Measurements from ENCODE around the gene SLC29A4. TPM values are rescaled to one million over a fixed set of nuclear protein-coding genes. Genes with fewer than 3 reads are reported as not detected.

Gene SLC29A4
- total RNA-seq, 6 experiments from 2014 or later = 1.5 to 7.7 (median 3.9) TPM

DNA sequence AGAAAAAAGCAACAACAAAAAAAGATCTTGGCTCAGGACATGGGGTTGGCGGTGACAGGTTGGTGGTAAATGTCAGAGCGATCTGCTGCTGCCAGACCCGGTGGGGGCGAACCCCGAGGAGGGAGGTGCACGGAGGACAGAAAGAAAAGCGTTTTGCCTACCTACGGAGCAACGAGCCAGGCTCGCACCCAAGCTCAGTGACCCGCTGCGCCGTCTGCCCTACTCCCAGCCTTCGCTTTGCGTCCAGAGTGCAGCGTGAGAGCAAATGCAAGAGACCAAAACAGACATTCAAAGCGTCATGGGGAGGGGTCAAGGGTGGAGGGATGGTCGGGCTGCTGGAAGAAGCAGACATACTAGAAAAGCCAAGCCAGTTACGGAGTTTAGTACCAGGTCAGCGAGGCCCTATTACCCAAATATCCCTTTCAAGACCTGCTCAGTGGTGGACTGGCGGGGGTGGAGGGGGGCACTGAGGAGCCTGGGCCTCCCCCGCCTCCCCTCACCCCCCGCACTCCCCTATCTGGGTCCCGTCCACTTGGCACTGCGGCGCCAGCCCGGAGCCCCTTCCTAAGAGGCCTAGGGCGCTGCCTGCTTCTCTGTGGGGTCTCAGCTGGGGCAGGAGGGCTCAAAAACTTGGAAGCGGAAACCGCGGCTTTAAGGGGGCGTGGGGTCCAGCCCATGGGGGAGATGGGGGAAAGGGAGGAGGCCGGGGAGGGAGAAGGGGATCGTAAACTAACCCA, 66.9 kb downstream of the SLC29A4 start:
- WGBS (ENCODE audit: insufficient coverage, low coverage, low lambda C conversion rate, missing lambda C conversion rate) = 85% methylated on average over 15 of the region's 34 CpGs
- Histone ChIP-seq H3K27me3 (no peaks in the 10 kb centered on the region), H3K4me1 (peaks cover 2 to 15% (median 9%) of the 10 kb centered on the region in 4 donors), H3K4me3 (no peak overlapping the region), H3K36me3 (peaks cover 0 to 31% (median 15%) of the 10 kb centered on the region in 4 donors), H3K27ac (no peak overlapping the region), H3K9me3 (no peaks in the 10 kb centered on the region)
- ATAC-seq = no peak
- intact Hi-C loops (cut with DNase I) = no loop called here
- DNase-seq = no peak
- TF ChIP-seq, protein P1, sequence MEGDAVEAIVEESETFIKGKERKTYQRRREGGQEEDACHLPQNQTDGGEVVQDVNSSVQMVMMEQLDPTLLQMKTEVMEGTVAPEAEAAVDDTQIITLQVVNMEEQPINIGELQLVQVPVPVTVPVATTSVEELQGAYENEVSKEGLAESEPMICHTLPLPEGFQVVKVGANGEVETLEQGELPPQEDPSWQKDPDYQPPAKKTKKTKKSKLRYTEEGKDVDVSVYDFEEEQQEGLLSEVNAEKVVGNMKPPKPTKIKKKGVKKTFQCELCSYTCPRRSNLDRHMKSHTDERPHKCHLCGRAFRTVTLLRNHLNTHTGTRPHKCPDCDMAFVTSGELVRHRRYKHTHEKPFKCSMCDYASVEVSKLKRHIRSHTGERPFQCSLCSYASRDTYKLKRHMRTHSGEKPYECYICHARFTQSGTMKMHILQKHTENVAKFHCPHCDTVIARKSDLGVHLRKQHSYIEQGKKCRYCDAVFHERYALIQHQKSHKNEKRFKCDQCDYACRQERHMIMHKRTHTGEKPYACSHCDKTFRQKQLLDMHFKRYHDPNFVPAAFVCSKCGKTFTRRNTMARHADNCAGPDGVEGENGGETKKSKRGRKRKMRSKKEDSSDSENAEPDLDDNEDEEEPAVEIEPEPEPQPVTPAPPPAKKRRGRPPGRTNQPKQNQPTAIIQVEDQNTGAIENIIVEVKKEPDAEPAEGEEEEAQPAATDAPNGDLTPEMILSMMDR (IDR thresholded peaks at IDR 0.05) = no peak
- no peak for TF ChIP-seq POLR2A (IDR thresholded peaks at IDR 0.05)

DNA sequence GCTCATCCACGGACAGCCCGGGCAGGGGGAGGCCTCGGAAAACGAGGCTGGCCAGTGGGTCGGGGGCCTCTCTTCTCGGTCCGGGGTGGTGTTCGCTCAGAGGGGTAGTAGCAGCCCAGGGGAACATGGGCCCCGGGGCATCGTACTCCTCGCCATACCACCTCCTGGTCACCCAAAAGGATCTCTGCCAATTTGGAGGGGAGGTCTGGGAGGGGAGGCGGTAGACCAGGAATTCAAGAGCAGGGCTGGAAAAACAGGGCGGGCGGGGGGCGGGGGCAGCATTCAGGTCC, 67.4 kb downstream of the SLC29A4 start:
- H3K9me3 ChIP-seq = no peaks in the 10 kb centered on the region
- peaks cover 2 to 20% (median 11%) of the 10 kb centered on the region in 4 donors for H3K4me1 ChIP-seq
- DNase-seq (no peak), ATAC-seq (no peak)
- H3K4me3 ChIP-seq = no peak overlapping the region
- H3K36me3 ChIP-seq = peaks cover 0 to 29% (median 12%) of the 10 kb centered on the region in 4 donors
- H3K27me3 ChIP-seq = no peaks in the 10 kb centered on the region
- intact Hi-C loops (cut with DNase I) = no loop called here
- WGBS (ENCODE audit: insufficient coverage, low coverage, low lambda C conversion rate, missing lambda C conversion rate) = 97% methylated on average over 7 of the region's 15 CpGs
- H3K27ac ChIP-seq = no peak overlapping the region
- TF ChIP-seq, protein P1 (IDR thresholded peaks at IDR 0.05) = no peak
- no peak for TF ChIP-seq POLR2A (IDR thresholded peaks at IDR 0.05)

DNA sequence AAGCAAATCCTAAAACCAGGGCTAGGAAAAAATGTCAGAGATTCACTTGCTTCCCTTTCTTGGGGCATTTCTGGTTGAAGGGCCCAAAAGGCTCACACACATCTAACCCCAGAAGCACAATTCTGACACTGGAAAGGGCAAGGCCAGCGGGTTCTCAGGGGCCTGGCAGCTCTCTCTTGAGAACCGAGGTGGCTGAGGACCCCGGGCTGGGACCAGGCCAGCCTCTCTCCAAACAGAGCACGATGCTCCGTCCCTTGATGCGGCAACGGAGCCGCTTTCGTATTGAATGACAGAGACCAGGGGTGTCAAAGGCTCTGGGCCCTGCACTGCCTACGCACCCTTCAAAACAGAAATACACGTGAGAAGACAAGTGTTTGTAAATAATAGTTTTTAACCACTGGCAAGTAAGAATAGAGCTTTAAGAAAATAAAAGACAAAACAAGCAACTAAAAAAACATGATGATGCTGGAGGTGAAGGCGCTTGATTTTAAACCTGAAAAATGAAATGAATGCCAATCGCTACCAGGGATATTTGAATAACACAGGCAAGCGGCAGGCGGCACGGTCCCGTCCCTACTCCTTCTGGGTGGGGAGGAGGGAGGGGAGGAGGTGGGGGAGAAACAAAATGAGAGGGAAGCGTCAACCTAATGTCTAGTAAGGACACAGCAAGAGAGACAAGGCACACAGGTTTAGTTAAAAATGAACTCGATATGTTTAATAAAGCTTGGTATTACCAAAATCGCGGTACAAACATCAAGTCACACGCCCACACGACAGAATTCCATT, 68.0 kb downstream of the SLC29A4 start:
- no peaks in the 10 kb centered on the region for H3K27me3 ChIP-seq
- peaks cover 0 to 28% (median 7%) of the 10 kb centered on the region in 4 donors for H3K36me3 ChIP-seq
- TF ChIP-seq, protein P1 (IDR thresholded peaks at IDR 0.05) = no peak
- TF ChIP-seq POLR2A (IDR thresholded peaks at IDR 0.05) = no peak
- WGBS (ENCODE audit: insufficient coverage, low coverage, low lambda C conversion rate, missing lambda C conversion rate) = 86% methylated on average over 20 of the region's 23 CpGs
- intact Hi-C loops (cut with DNase I) = no loop called here
- no peak overlapping the region for H3K27ac ChIP-seq
- DNase-seq (no peak), ATAC-seq (no peak)
- no peak overlapping the region for H3K4me3 ChIP-seq
- H3K4me1 ChIP-seq = peaks cover 2 to 25% (median 14%) of the 10 kb centered on the region in 4 donors
- H3K9me3 ChIP-seq = no peaks in the 10 kb centered on the region

DNA sequence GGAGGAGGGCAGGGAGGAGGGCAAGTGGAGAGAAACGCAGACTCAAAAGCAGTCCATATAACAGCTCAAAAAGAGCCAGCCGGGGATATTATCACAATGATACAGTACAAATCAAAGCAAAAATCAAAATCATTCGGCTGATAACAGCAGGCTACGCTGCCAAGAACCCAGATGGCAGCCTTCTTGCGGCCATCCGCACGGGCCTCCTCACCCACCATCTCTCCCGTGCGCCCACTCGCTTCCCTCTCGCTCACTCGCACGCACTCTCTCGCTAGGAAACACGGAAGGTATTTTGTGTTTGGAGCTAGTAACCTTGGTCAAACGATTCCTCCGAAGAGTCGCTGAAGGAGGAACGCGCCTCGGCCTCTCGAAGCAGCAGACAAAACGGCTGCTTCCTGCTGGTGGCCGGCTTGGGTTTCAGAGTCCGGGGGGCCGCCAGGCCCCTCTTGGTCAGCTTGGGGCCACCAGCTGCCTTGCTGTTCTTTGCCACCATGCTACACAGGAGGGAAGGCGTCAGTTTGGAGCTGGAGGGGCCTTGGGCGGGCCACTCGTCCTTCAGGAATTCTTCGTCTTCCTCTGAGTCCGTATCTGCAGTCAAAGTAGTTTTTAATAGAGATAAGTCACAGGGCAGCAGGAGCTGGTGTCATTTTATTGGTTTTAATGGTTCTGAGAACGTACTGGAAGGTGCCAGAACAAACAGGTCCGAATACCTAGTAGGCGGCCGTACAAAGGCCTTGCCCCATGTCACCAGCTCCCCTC, 68.9 kb downstream of the SLC29A4 start:
- WGBS (ENCODE audit: insufficient coverage, low coverage, low lambda C conversion rate, missing lambda C conversion rate) = 88% methylated on average over 26 of the region's 35 CpGs
- H3K27me3 ChIP-seq = no peaks in the 10 kb centered on the region
- no peak overlapping the region for H3K4me3 ChIP-seq
- no peak overlapping the region for H3K27ac ChIP-seq
- ATAC-seq (no peak), DNase-seq (no peak)
- H3K36me3 ChIP-seq = peaks cover 0 to 34% (median 9%) of the 10 kb centered on the region in 4 donors
- H3K9me3 ChIP-seq = no peaks in the 10 kb centered on the region
- TF ChIP-seq, protein P1 (IDR thresholded peaks at IDR 0.05) = no peak
- no peak for TF ChIP-seq POLR2A (IDR thresholded peaks at IDR 0.05)
- peaks cover 2 to 25% (median 14%) of the 10 kb centered on the region in 4 donors for H3K4me1 ChIP-seq
- intact Hi-C loops (cut with DNase I) = no loop called here
